Adrenal gland (tissue), 5 donors: Measurements from ENCODE around the gene BRAF.

Experiments used
- CTCF ChIP-seq, 6 experiments: fragments of 450-650 bp in 4 of 6; fragments of 200-600 bp in 2 of 6; sonication (generic) in 1 of 6; IDR thresholded peaks; 1 replicate in 5 of 6; 2 replicates in 1 of 6; pipeline versions ENCODE4 v1.5.1 to v1.8.0; 2016 to 2021; ENCODE audit warnings: antibody characterized with exemption in 6 of 6, mild to moderate bottlenecking in 2 of 6, moderate library complexity in 1 of 6
- POLR2A ChIP-seq, 2 donors: fragments of 450-650 bp; IDR thresholded peaks; one replicate each; pipeline ENCODE4 v1.6.1; 2017; ENCODE audit warnings: antibody characterized with exemption in 2 of 2, mild to moderate bottlenecking in 2 of 2, moderate library complexity in 1 of 2
- donor health status: DM: no; HTN: no; CAD: no.

GRCh38 chr7:140773104-140773503, 151.6 kb downstream of the BRAF start:
- TF ChIP-seq POLR2A (IDR thresholded peaks at IDR 0.05) (no peak), CTCF (IDR thresholded peaks at IDR 0.05) (no peak)
